GM21423 (cell line): ENCODE data around the gene TMOD2.

Experiments used
- ATAC-seq: cut with Tn5 transposase; IDR thresholded peaks from one replicate; pipeline ENCODE4 v1.9.1; 2021; ENCODE audit warnings: mild to moderate bottlenecking, moderate library complexity; ENCODE audit not compliant: unreplicated experiment

Gene TMOD2

DNA sequence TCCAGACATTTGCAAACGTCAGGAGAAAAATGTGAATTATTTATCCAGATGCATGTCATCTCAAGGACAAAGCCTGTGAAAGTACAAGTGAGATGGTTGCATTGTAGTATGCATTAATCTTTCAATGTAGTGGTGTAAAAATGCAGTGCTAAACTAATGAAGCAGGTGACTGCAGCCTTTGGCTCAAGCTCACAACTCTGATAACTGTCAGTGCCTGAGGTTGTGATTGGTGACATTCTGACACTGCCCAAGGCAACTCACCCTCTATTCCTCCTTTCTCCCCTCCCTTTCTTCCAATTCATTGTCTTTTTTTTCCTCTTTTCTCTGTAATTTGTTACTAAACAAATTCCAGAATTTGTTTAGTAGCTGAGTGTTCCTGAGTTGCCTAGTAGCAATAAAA is 58.1 kb downstream of the TMOD2 start:
- no peak for ATAC-seq

DNA sequence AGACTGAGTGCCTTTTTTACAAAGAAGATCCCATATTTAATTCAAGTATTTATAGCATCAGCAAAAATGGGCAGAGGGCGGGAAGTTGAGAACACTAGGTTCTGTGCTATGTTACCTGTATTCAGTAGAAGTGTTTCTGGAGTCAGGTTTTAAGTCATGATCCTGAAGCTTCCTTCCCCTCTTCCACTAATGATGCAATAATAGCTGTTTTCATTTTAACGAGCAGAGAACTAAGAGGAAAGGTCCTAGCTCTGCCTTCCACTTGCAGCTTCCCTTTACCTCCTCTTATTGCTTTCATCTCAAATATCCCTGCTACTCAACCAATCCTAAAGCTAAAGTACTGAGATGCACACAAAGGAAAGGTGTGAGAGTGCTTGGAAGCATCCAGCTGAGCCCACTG is 61.2 kb downstream of the TMOD2 start:
- no peak for ATAC-seq

DNA sequence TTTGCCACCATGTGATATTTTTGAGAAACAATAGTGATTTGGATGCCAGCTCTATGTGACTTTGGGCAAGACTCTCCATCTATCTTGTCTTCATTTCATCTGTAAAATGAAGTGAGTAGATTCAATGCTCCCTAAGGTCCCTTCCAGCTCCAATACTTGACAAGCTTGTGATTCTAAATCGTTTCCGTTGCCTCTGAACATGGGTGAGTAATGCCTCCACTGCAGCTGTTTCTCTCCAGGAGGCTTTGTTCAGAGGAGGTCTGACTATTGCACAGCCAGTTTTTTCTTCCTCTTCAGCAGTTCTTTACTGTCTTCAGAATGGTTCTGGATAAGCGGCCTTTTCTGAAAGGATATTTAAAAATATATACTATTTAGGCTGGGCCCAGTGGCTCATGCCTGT is 63.2 kb downstream of the TMOD2 start:
- no peak for ATAC-seq

DNA sequence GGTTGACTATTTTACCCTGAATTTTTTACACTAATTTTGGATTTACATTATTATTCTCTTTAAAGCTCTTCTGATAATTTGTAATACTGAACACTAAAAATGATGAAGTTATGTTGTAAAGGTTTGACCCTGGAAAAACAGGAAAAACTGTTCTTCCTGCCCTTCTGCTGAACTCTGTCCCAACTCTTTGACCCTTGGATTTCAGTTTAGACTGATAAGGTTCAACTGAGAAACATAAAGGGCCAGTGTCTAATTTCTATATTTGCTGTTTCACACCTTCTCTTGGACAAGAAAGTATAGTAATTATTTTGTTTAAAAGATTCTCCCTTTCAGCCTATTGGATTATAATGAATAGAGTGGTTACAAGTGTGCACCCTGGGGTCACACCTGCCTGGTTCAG is 65.2 kb downstream of the TMOD2 start:
- no peak for ATAC-seq

DNA sequence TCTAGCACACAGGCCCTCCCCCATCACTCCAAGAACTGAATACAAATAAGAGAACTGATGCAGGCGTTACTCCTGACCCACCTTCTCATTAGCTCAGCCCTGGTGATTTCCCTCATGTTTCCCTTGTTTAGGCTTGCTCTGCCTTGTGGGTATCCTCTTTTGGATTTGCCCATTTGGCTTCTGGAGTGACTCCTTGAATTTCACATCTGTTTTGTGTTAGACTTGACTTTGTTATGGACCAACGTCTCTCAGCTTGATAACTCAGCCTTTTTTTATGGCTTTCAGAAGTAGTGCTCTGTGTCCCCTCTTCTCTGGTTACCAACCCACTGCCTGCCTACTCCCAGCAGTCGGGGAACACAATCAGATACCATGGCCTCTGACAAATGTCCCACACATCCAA is 66.8 kb downstream of the TMOD2 start:
- no peak for ATAC-seq

DNA sequence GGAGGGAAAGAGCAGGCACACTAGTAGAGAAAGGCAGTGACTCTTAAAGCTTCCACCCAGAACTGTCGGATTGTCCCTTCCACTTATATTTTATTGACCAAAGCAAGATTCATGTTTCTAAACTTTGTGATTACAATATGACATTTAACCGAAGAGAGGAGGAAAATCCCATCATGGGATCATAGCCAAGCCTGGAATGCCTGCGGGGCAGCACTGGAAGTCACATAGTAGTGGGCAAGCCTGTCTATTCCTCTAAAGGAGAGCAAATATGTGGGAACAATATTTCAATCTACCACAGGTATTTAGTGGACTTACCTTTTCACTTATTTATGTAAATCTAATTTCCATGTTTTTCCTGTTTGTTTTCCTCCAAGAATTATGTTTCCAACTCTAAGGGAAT is 74.3 kb downstream of the TMOD2 start:
- no peak for ATAC-seq

DNA sequence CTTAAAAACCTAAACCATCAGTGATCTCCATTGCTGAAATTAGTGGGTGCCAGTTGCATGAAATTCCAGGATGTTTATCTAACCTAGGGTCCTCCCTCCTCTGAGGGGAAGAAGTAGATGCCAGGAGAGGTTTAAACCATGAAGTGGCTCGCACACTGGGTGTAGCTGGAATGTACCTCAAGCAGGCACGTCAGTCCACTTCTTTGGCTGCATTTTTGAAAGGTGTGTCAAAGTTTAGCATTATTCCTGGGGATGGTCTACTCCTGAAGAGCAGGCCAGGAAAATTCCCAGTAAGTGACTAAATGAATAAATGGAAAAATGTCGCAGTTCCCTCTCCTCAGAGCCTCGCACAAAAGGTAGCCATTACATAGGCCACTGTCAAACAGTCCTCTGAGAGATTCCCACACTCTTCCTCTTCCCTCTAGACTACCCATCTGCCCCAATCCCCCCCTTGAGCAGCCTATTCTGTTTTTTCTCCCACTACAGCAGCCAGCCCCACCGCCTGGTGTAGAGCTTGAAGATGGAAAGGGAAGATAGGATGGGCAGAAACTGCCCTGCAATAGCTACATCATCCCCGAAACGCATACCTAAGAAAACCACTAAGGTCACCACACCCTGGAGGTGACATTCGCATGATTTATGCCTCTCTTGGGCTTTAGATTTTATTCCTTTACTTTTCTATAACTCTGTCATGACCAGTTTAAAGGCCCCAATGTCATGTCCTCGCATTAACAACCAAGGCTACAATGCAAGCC is 77.4 kb downstream of the TMOD2 start:
- ATAC-seq, result no peak

DNA sequence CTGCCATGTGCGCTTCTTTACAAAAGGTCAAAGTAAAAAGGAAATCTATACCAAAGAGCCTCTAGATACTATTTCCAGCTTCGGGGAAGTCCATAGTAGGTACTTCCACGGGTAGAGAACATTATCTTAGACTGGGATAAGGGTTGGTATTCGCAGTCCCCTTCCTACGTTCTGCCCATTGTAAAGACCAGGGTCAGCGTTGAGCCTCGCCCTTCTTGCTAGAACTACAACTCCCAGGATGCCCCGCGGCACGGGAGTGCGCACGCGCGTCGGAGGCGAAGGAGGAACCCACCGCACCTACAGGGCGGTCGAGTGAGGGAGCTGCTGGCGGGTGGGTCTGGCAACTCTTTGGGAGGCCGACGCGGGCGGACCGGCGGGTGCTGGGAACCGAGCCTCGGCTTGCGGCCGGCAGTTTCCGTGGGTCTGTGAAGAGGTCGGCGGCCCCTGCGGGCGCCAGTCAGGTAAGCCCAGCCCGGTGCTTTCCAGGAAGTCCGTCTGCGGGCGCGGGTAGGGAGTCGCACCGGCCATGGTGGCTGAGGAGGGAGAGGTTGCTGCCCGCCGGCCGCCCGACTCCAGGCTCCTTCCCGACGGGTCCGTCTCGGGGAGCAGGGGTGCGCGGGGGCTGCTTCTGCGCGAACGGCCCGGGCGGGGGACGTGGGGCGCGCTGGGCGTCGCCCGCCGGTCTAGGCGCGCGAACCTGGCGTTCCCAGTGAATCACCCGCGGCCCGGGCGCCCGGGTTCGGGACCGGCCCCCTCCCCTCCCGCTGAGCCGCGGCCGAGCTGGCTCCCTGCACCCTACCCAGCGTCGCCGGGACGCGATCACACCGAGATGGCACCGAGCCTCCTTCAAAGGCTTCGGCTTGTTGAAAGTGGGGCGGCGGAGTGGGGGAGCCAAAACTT is 78.2 kb downstream of the TMOD2 start, which contains the start of gene TMOD3:
Gene TMOD3 (plus strand): TSS at position 278 of the 900 bp plus-strand sequence. CDS start 33,232 bp downstream, outside the sequence.
- peak; percentile 85 for ATAC-seq

DNA sequence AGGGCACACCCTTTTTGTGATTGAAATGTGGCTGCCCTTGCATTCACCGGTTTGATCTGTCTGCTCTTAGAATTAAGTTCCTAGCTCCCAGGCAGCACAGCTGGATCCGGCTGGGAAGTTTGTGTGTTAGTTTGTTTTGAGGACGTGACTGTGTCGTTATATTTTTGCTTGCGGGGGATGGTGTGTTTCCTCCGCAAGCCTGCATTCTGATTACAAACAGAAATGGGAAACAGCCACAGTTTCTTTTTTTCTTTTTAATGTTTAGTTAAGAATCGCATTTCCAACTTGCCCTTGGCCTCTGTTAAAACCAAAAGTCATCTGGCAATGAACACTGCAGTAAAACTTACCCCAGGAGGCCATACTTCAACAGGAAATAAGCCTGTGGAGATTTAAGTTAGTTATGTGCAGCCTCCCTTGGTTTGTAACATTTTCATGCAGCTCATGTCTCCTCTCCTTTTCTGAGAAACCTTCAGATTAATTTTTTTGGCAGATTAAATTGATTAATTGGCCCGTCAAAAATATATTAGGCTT is 78.9 kb downstream of the TMOD2 start:
- ATAC-seq, result no peak

DNA sequence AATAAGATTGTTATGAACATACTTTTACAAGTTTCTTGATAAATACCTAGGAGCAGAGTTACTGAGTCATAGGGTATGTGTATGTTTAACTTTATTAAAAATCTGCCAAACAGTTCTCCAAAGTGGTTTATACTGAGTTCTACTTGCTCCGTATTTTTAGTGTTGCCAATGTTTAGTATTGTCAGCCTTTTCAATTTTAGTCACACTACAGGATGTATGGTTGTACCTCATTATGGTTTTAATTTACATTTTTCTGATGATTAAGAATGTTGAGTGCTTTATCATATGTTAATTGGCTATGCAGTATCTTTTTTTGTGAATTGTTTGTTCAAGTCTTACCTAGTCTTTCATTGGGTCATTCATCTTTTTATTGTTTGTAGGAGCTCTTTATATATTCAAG is 82.4 kb downstream of the TMOD2 start:
- no peak for ATAC-seq

DNA sequence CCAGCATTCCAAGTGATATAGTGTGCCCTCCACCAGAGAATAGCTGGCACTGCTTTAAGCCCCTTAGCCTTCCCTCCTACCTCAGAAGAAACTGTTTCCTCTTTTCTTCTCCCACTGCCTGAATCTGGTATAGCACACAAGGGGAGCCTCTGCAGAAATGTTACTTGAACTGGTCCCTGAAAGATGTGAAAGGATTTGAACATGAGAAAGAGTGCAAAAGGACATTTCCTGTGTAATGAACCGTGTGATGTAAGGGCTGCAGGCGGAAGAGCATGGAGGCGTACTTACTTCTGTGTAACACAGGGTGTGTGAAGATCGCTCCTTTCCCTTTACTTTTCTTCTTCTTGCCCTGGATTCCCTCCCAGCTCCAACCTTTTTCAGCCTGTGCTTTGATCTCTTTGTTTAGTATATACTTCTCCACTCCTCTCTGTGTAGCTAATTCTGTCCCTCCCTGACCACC is 86.4 kb downstream of the TMOD2 start:
- peak; percentile 37 for ATAC-seq

DNA sequence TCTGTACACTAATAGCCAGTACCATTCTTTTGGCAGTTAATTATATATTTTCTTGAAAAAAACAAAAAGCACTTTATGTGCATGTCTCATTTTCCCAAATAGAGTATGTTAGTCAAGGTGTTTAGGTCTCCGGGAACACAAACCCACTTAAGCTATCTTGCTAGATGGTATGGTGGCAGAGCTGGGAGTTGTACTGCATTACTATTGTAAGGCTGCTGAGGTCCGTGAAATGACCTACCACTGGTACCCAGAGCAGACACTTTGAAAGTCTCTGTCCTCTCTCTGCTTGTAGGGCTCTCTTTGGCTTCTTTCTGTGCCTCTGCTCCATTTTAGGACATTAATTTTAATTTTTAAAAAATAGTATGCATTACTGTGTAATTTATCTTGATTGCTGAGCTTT is 86.9 kb downstream of the TMOD2 start:
- ATAC-seq, result no peak

DNA sequence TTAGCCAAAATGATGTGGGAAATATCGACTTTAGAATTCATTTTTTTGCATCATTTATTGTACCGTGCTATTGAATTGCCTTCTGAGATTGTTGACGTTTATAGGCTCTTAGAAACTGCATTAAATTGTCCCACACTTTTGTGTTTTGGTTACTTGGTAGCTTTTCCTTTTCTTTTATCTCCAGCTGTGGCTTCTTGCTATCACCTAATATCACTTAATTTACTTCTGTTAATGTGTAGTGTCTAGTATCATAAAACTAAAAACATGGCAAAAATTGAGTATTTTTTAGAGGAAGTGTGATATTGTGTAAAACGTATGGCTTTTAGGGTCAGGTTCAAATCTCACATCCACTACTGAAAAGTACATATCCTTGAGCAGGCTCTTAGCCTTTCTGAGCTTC is 89.3 kb downstream of the TMOD2 start:
- no peak for ATAC-seq

DNA sequence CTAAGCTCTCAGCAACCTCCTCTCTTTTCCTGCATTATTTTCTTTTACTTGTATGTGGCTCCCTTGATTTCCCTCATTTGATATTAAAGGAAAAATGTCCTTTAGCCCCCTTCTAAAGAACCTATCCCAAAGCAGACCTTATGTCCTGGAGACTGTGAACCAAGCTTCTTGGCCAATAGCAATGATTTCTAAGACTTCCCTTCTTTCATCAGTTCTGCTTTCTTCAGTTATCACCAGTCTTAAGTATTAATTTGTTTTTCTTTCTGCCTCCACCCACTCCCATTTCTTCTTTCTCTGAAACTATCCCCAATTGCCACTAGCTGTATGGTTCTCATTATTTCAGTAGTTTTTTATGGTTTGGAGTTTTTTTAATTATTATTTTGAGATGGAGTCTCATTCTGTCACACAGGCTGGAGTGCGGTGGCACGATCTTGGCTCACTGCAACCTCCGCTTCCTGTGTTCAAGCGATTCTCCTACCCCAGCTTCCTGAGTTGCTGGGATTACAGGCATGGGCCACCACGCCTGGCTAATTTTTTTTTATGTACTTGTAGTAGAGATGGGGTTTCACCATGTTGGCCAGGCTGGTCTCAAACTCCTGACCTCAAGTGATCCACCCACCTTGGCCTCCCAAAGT is 90.1 kb downstream of the TMOD2 start:
- ATAC-seq, result no peak

DNA sequence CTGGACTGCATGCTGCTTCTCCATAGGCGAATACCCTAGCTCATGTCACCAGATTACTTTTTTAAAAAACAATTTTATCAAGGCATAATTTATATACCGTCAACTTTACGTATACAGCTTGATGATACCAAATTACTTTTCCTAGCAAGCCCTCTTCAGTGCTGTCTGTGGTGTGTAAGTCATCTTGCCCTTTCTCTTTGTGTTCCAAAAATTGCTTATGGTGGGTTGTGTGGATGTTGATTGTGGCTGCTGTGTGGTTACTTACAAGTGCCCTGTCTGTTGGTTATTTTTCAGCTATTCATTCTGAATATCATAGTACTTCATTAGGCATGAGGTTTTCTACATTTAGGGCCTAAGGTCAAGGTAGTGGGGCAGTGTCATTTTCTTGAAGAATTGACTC is 90.9 kb downstream of the TMOD2 start:
- no peak for ATAC-seq

DNA sequence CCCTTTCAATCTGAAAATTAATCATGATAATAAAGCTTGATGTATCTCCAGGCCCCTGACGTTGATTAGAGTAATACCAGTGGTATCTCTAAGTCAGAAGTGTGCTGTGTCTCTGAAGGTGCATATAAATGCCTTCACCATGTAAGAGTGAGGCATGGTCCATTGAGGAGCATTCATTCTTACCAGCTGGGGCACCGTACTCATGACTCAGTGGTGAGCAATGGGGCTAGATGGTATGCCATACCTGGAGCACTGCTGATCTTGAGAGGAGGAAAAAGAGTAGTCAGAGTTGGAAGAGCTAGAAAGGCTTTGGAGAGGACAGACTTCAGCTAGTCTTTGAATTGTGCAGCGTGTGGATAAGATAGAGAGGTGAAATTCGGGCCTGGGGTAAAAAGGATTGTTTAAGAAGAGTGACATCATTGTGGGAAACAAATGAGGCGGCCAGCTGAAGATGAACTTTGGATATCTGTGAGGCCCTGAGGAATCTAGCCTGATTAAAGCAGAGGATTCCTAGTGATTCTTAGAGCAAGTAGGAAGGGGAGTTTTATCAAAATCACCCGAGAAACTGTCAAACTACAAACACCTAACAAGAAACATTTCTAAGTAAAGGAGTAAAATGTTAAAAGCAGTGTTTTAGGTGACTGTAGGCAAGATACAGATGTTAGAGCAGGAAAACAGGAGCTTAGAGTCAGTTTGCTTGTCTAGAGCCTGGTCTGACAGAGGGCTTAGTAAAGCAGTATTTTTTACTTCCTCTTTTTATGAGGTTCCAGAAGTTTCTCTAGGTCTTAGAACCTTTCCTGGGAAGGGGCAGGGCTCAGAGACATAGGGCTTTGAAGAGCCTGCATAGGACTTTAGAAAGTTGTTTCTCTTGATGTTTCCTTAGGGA is 91.7 kb downstream of the TMOD2 start:
- ATAC-seq, result no peak

DNA sequence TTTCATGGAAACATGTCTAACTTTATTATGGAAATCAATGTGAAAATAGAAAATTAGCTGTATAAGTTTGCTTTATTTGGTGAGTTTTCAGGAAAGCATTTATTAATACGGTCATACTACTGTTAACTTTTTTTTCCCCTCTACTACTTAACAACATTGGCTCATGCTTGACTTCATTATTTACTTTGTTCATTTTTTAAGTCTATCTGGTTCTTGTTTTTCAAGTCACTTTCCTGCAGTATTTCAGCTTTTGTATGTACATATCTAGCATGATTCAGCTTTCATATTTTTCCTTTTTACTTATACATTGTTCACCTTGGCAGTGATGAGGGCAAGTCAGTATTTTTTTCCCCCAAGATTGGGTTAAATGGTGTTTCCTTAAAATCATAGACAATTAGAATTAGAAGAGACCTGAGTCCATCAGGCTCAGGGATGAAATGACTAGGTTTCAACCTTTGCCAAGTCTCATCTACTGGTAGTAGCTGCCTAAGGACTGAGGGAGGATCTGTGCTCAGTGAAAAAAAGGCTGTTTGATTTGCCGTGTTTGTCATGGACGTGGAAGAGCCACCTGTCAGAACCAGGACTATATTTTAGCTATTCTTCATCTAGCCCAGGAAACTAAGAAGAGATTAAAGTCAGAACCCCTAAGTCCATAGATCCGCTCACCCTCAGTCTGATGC is 93.5 kb downstream of the TMOD2 start:
- ATAC-seq, result no peak

DNA sequence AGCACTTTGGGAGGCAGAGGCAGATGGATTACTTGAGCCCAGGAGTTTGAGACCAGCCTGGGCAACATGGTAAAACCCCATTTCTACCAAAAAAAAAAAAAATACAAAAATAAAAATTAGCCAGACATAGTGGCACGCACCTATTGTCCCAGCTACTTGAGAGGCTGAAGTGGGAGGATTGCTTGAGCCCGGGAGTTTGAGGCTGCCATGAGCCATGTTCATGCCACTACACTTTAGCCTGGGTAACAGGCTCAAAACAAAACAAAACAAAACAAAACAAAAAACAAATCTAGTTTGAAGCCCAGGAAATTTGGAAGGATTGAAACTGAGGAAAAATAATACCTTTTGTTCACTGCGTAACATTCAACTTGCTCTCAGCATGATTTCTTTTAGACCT is 94.7 kb downstream of the TMOD2 start:
- no peak for ATAC-seq

DNA sequence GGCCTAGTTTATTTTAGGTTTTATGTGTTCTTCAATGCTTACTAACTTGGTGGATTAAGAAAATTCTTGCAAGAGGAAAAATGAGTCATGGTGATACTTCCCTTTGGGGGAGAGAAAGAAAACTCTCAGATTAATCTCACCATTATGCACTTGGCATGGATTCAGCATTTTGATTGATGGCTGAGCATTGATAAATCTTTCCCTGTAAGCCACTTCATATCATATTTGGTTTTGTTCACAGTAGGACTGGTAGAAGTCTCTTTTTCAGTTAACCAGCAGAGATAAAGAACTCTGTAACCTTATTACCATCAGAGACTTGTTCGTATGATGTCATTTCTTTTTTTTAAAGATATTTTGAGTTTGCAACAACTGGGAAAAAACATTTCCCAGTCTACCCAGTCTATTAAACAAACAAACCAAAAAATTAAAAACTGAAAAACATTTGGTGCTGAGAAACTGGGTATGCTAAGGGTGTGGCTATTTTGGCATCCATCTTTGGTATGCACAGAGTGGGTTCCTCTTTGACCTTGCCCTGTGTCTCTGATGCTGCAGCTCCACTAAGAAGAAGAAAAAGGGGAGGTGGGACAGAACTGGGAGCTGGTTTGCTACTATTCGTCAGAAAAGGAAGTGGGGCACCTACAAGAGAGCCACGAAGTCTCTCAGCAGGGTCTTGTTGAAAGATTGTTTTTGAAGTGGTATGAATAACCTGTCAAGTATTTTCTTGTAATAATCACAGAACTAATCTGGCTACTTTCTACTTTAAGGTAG is 95.2 kb downstream of the TMOD2 start:
- ATAC-seq, result no peak
